Esophagus muscularis mucosa (tissue), 4 donors: ENCODE measurements around the gene HMBS. TPM values are rescaled to one million over a fixed set of nuclear protein-coding genes. Genes with fewer than 3 reads are reported as not detected.
"Not testable (repeated sequence)": the region's sequence is repeated elsewhere in the genome, so short reads cannot be mapped to it uniquely, and the experiment has no call there.

Experiments used
- DNase-seq: peaks from one replicate; pipeline ENCODE4 v3.0.0-alpha.2; 2017; ENCODE audit errors: extremely low spot score
- H3K27ac ChIP-seq, 4 donors: fragments of 200-600 bp; sonication (generic); replicated peaks in 1 of 4; 1 replicate in 3 of 4; 2 replicates in 1 of 4; pipeline ENCODE4 v1.5.1; 2016 to 2019; ENCODE audit warnings: mild to moderate bottlenecking in 1 of 4
- H3K27me3 ChIP-seq, 4 donors: fragments of 200-600 bp; sonication (generic); one replicate each; pipeline versions ENCODE4 v1.5.1 to v1.6.0; 2016 to 2019
- H3K36me3 ChIP-seq, 4 donors: fragments of 200-600 bp; sonication (generic); one replicate each; pipeline ENCODE4 v1.5.1; 2016 to 2019
- H3K4me1 ChIP-seq, 4 donors: fragments of 200-600 bp; sonication (generic); one replicate each; pipeline ENCODE4 v1.5.1; 2016 to 2019
- H3K4me3 ChIP-seq, 4 donors: fragments of 200-600 bp; sonication (generic); 1 replicate in 2 of 4; 2 replicates in 2 of 4; pipeline ENCODE4 v1.5.1; 2016 to 2019; ENCODE audit warnings: mild to moderate bottlenecking in 4 of 4, moderate library complexity in 1 of 4
- H3K9me3 ChIP-seq, 4 donors: fragments of 200-600 bp; sonication (generic); 1 replicate in 3 of 4; 2 replicates in 1 of 4; pipeline ENCODE4 v1.5.1; 2016 to 2019
- EP300 ChIP-seq: sonication (generic); formaldehyde crosslinking; IDR thresholded peaks from one replicate; pipeline ENCODE4 v1.6.1; 2017; ENCODE audit warnings: antibody characterized with exemption
- POLR2A ChIP-seq: fragments of 450-650 bp; IDR thresholded peaks from one replicate; pipeline ENCODE4 v1.6.1; 2017; ENCODE audit warnings: antibody characterized with exemption, moderate library complexity, mild to moderate bottlenecking, low read depth
- POLR2AphosphoS5 ChIP-seq, 2 donors: sonication (generic); formaldehyde crosslinking; IDR thresholded peaks; one replicate each; pipeline ENCODE4 v1.6.1; 2017; ENCODE audit warnings: antibody characterized with exemption in 2 of 2
- WGBS: methylation state at CpG from one replicate; pipeline ENCODE4 v1.1.5; 2018; 5-methylcytosine and 5-hydroxymethylcytosine counted together
- intact Hi-C: fragments of 100-400 bp; cut with DNase I; formaldehyde crosslinking; loops from one replicate; pipeline ENCODE4 v1.15.1; 2023
- total RNA-seq, 4 donors: library from RNA; depleted of rRNA; stranded (reverse); fragments of >200 nt; gene quantifications; one replicate each; pipeline versions ENCODE4 v1.1.0 to v1.2.1, GENCODE V29; 2016
- TF ChIP-seq, protein P1 (sequence below), 3 experiments: fragments of 200-600 bp in 2 of 3; fragments of 450-650 bp in 1 of 3; sonication (generic) in 2 of 3; IDR thresholded peaks; one replicate each; pipeline ENCODE4 v1.5.1; 2017 to 2019; ENCODE audit warnings: antibody characterized with exemption in 3 of 3, mild to moderate bottlenecking in 2 of 3, moderate library complexity in 1 of 3

The HMBS gene
- total RNA-seq, 4 donors from 2014 or later, result 3.1 to 7.8 (median 6.1) TPM

- 56% methylated on average over 5 of the region's 5 CpGs for WGBS
- Histone ChIP-seq H3K36me3 (peaks cover 23 to 64% (median 61%) of the 10 kb centered on the region in 4 donors), H3K27me3 (no peaks in the 10 kb centered on the region), H3K4me3 (no peak overlapping the region), H3K4me1 (peaks cover 12 to 36% (median 21%) of the 10 kb centered on the region in 4 donors), H3K27ac (no peak overlapping the region), H3K9me3 (no peaks in the 10 kb centered on the region)
- no peak for DNase-seq
- intact Hi-C loops, result no loop called here
- TF ChIP-seq POLR2AphosphoS5 (IDR thresholded peaks at IDR 0.05) (no peak), POLR2A (no peak), EP300 (no peak)
- TF ChIP-seq, protein P1, sequence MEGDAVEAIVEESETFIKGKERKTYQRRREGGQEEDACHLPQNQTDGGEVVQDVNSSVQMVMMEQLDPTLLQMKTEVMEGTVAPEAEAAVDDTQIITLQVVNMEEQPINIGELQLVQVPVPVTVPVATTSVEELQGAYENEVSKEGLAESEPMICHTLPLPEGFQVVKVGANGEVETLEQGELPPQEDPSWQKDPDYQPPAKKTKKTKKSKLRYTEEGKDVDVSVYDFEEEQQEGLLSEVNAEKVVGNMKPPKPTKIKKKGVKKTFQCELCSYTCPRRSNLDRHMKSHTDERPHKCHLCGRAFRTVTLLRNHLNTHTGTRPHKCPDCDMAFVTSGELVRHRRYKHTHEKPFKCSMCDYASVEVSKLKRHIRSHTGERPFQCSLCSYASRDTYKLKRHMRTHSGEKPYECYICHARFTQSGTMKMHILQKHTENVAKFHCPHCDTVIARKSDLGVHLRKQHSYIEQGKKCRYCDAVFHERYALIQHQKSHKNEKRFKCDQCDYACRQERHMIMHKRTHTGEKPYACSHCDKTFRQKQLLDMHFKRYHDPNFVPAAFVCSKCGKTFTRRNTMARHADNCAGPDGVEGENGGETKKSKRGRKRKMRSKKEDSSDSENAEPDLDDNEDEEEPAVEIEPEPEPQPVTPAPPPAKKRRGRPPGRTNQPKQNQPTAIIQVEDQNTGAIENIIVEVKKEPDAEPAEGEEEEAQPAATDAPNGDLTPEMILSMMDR (IDR thresholded peaks at IDR 0.05), result no peak
Measured at GRCh38 chr11:119126675-119127268, 42.1 kb downstream of the HMBS start.

GRCh38 chr11:119130662-119131061, 46.0 kb downstream of the HMBS start:
- Histone ChIP-seq H3K4me1 (peaks cover 0 to 14% (median 7%) of the 10 kb centered on the region in 4 donors), H3K36me3 (peaks cover 56 to 85% (median 81%) of the 10 kb centered on the region in 4 donors), H3K27ac (no peak overlapping the region), H3K4me3 (no peak overlapping the region), H3K27me3 (no peaks in the 10 kb centered on the region), H3K9me3 (no peaks in the 10 kb centered on the region)
- TF ChIP-seq, protein P1 (IDR thresholded peaks at IDR 0.05), result no peak
- no peak for TF ChIP-seq EP300
- TF ChIP-seq POLR2A, result no peak
- no peak for TF ChIP-seq POLR2AphosphoS5 (IDR thresholded peaks at IDR 0.05)
- DNase-seq, result no peak
- WGBS, result 56% methylated on average over 3 of the region's 3 CpGs
- intact Hi-C loops, result no loop called here

DNA sequence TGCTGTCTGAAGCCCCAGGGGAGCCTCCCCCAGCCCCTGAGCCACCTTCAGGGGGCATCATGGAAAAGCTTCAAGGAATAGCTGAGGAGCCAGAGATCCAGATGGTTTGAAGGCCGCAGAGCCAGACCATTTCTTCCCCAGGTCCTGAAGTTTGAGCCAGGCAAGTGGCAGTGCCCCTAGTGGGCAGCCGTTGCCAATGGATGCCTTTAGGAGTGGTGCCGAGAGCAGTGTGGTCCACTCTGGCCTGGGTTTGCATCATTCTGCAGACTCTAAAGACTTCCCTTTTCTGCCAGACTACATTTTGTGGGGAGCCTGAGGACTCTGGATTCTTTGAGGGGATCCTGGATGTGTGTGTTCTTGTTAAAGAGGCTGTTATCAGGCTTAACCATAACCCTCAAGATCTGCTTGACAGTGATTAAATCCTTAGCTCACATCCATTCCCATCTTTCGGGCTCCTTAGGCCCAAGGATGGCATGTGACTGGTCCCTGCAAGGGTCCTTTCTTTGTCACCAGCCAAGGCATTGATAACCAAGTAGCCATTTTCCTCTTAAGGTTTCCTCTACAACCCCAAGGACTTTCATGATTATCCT, 49.8 kb downstream of the HMBS start:
- H3K4me3 ChIP-seq, result no peak overlapping the region
- no peak for TF ChIP-seq POLR2AphosphoS5 (IDR thresholded peaks at IDR 0.05)
- TF ChIP-seq, protein P1 (IDR thresholded peaks at IDR 0.05), result peak in 1 of 3 experiments; percentile 49
- peaks cover 51 to 61% (median 56%) of the 10 kb centered on the region in 4 donors for H3K36me3 ChIP-seq
- intact Hi-C loops, result no loop called here
- no peaks in the 10 kb centered on the region for H3K27me3 ChIP-seq
- H3K9me3 ChIP-seq, result no peaks in the 10 kb centered on the region
- WGBS, result 73% methylated on average over 3 of the region's 4 CpGs
- H3K27ac ChIP-seq, result no peak overlapping the region
- H3K4me1 ChIP-seq, result no peaks in the 10 kb centered on the region
- DNase-seq, result no peak

GRCh38 chr11:119139276-119139675, 54.6 kb downstream of the HMBS start:
- Histone ChIP-seq H3K36me3 (peaks cover 4 to 14% (median 10%) of the 10 kb centered on the region in 4 donors), H3K27me3 (peaks cover 0 to 13% (median 0%) of the 10 kb centered on the region in 4 donors)
- DNase-seq, intact Hi-C loops, H3K4me3 ChIP-seq, H3K27ac ChIP-seq, H3K9me3 ChIP-seq, H3K4me1 ChIP-seq: not testable (repeated sequence)
- WGBS, result 88% methylated on average over 10 of the region's 10 CpGs

Other genes starting within 250 kb of the HMBS start
- under 1 TPM in 1 of 4 donors, not detected in 3; 0.17 TPM for gene CXCR5, start 201.0 kb upstream of the HMBS start, total RNA-seq
- 10 to 100 TPM; 19.1 to 66.2 (median 42.7) TPM for gene BCL9L, start 159.0 kb upstream of the HMBS start, total RNA-seq
- gene UPK2, start 128.6 kb upstream of the HMBS start, total RNA-seq, result not detected
- gene FOXR1, start 113.1 kb upstream of the HMBS start, total RNA-seq, result not detected
- 10 to 100 TPM; 22.2 to 55.2 (median 30.8) TPM for gene CENATAC, start 86.7 kb upstream of the HMBS start, total RNA-seq
- gene RPS25, start 66.5 kb upstream of the HMBS start, total RNA-seq, result 1,000 to 10,000 TPM; 1,036 to 2,235 (median 1,740) TPM
- 10 to 100 TPM; 38.2 to 47.2 (median 42.4) TPM for gene TRAPPC4, start 66.1 kb upstream of the HMBS start, total RNA-seq
- gene SLC37A4, start 54.0 kb upstream of the HMBS start, total RNA-seq, result 10 to 100 TPM in 1 of 4 donors, 1 to 10 TPM in 3; 5.8 to 11.7 (median 9.5) TPM
- gene HYOU1, start 27.7 kb upstream of the HMBS start, total RNA-seq, result 10 to 100 TPM; 36.1 to 57.5 (median 52.7) TPM
- 10 to 100 TPM; 27.4 to 40.2 (median 32.4) TPM for gene VPS11, start 17.1 kb upstream of the HMBS start, total RNA-seq
- gene DPAGT1, start 17.0 kb downstream of the HMBS start, total RNA-seq, result 10 to 100 TPM; 14.2 to 28.7 (median 19.9) TPM
- gene C2CD2L, start 22.5 kb downstream of the HMBS start, total RNA-seq, result 10 to 100 TPM in 2 of 4 donors, 1 to 10 TPM in 2; 7.5 to 15.2 (median 9.4) TPM
- 10 to 100 TPM; 22.8 to 30.8 (median 26.4) TPM for gene HINFP, start 36.7 kb downstream of the HMBS start, total RNA-seq
- 1 to 10 TPM in 1 of 4 donors, under 1 TPM in 3; 0.33 to 1.4 (median 0.60) TPM for gene ABCG4, start 64.2 kb downstream of the HMBS start, total RNA-seq
- gene NLRX1, start 83.8 kb downstream of the HMBS start, total RNA-seq, result 10 to 100 TPM; 21.5 to 47.3 (median 27.2) TPM
- gene NHERF4, start 100.6 kb downstream of the HMBS start, total RNA-seq, result under 1 TPM in 1 of 4 donors, not detected in 3; 0.29 TPM
- gene CBL, start 121.5 kb downstream of the HMBS start, total RNA-seq, result 10 to 100 TPM; 20.7 to 27.7 (median 24.1) TPM
- gene MCAM, start 232.2 kb downstream of the HMBS start, total RNA-seq, result 1,000 to 10,000 TPM in 1 of 4 donors, 100 to 1,000 TPM in 3; 607 to 1,312 (median 805) TPM
- gene RNF26, start 249.6 kb downstream of the HMBS start, total RNA-seq, result 10 to 100 TPM; 14.2 to 33.2 (median 20.9) TPM